GM06990 (cell line): ENCODE data around the gene SOX14.

Experiments
- DNase-seq: peaks from one replicate; pipeline ENCODE4 v3.0.0-alpha.2; 2011; ENCODE audit not compliant: insufficient read length; ENCODE audit errors: extremely low read depth
- H3K27me3 ChIP-seq: replicated peaks from 2 replicates; pipeline ENCODE4 v1.6.0; 2011; ENCODE audit warnings: low read length; ENCODE audit not compliant: control insufficient read depth, insufficient read depth
- H3K36me3 ChIP-seq: 2 replicates; pipeline ENCODE4 v1.5.1; 2011; ENCODE audit warnings: low read length; ENCODE audit not compliant: control insufficient read depth, insufficient read depth
- H3K4me3 ChIP-seq: replicated peaks from 2 replicates; pipeline ENCODE4 v1.5.1; 2011; ENCODE audit warnings: low read depth, mild to moderate bottlenecking, control low read depth, low read length
- TF ChIP-seq, protein P1 (sequence below): IDR thresholded peaks from 2 replicates; pipeline ENCODE4 v1.5.1; 2011; ENCODE audit warnings: low read length, control low read depth, mild to moderate bottlenecking, inconsistent platforms; ENCODE audit not compliant: insufficient read depth, poor library complexity, severe bottlenecking

The SOX14 gene

DNA sequence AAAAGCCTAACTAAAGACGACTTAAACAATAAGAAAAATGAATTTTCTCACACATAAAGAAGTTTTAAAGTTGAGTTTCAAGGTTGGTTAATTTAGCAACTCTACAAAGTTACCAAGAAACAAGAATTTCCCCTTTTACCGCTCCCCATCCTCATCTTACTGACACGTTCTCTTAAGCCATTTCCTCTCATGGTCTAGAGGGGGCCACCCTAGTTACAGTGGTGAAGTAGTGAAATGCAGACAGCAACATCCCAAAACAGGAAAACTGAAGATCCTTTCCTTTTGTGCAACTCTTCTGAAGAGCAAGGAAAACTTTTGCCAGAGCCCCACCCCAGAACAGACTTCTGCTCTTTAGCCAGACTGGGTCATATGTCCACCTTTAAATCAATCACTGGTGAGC lies 17.3 kb upstream of the SOX14 start:
- no peak overlapping the region for H3K4me3 ChIP-seq

DNA sequence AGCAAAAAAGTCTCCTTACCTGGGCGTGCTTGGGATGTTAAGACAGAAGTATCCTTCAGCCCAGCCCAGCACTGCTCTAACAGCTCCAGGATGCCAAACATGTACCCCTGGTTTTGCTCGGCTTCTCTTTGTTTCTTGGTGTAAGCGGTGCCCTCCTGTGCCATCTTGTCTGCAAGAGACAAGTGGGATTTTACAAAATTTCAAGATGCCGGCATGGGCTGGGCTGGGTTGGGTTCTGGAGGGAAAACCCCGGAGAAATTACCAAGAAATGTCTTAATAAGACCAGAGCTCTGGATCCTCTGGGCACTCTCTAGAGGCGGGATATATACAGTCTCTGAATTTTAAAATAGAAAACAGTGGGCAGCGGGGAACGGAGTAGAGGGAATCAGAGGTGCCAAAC lies 4.6 kb upstream of the SOX14 start:
- Histone ChIP-seq H3K27me3 (peaks cover 2% of the 10 kb centered on the region; the same call in 1 of the 2 replicates), H3K4me3 (no peak overlapping the region), H3K36me3 (no peaks in the 10 kb centered on the region)
- no peak for DNase-seq
- TF ChIP-seq, protein P1, sequence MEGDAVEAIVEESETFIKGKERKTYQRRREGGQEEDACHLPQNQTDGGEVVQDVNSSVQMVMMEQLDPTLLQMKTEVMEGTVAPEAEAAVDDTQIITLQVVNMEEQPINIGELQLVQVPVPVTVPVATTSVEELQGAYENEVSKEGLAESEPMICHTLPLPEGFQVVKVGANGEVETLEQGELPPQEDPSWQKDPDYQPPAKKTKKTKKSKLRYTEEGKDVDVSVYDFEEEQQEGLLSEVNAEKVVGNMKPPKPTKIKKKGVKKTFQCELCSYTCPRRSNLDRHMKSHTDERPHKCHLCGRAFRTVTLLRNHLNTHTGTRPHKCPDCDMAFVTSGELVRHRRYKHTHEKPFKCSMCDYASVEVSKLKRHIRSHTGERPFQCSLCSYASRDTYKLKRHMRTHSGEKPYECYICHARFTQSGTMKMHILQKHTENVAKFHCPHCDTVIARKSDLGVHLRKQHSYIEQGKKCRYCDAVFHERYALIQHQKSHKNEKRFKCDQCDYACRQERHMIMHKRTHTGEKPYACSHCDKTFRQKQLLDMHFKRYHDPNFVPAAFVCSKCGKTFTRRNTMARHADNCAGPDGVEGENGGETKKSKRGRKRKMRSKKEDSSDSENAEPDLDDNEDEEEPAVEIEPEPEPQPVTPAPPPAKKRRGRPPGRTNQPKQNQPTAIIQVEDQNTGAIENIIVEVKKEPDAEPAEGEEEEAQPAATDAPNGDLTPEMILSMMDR: no peak

More for the DNA sequence above, 17.3 kb upstream of the SOX14 start:
- H3K27me3 ChIP-seq: no peaks in the 10 kb centered on the region
- H3K36me3 ChIP-seq: no peaks in the 10 kb centered on the region
- no peak for DNase-seq
- TF ChIP-seq, protein P1: no peak

DNA sequence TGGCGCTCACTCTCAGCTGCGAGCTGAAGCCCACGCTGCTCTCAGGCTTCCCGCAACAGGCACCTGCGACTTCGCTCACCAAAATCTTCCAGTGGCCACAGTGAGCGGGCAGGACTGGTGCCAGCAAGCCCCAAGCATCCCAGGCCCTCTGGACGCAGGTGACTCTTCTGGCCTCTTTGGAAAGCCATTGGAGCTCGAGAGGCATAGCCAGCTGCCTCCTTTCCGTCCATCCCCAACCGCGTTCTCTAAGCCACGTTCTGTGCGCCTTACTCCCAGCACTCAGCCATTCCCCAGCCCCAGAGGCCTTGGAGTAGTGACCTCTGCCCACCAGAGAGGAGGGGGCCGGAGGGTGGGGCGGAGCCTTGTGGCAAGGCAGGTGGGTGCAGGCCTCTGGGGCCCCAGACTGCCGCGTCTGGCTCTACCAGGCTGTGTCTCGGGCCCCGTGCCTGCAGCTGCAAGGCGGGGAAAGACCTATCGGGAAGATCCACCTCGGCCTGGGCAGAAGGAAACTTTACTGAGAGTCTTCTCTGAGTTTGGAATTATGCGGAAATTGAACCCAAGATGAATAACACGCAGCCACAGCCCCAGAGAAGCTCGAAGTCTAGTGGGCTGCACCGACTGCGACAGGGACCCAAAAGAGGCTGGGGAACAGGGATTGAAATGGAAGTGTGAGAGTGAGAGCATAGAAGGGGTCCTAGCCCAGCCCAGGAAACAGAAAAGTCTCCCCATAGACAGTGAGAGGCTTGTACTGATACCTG lies 3.6 kb upstream of the SOX14 start:
- Histone ChIP-seq H3K36me3 (no peaks in the 10 kb centered on the region), H3K27me3 (peaks cover 2% of the 10 kb centered on the region; the same call in 1 of the 2 replicates), H3K4me3 (no peak overlapping the region)
- TF ChIP-seq, protein P1: no peak
- DNase-seq: no peak

DNA sequence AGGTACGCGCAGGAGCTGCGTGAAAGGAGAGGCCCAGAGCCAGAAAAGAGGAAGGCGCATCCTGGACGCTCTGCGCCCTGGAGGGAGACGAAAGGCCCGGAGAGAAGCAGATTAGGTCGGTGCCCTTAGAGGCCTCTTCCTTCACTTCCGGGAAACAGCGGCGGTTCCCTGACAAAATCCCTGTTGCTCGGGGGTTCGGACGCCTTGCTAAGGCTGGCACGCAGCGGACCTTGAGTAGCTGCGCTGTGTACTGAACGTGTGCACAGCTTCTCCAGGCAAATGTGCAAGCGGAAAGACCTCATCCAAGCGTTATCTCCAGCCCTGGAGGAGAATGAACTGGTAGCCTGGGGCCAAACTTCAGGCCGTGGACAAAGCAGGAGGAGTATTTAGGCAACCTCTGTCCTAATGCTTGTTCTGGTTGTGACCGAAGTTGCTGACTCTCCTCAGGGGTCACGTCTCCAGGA lies 3.0 kb upstream of the SOX14 start:
- no peak for DNase-seq
- Histone ChIP-seq H3K27me3 (peaks cover 2% of the 10 kb centered on the region), H3K4me3 (no peak overlapping the region), H3K36me3 (no peaks in the 10 kb centered on the region)
- TF ChIP-seq, protein P1: no peak

DNA sequence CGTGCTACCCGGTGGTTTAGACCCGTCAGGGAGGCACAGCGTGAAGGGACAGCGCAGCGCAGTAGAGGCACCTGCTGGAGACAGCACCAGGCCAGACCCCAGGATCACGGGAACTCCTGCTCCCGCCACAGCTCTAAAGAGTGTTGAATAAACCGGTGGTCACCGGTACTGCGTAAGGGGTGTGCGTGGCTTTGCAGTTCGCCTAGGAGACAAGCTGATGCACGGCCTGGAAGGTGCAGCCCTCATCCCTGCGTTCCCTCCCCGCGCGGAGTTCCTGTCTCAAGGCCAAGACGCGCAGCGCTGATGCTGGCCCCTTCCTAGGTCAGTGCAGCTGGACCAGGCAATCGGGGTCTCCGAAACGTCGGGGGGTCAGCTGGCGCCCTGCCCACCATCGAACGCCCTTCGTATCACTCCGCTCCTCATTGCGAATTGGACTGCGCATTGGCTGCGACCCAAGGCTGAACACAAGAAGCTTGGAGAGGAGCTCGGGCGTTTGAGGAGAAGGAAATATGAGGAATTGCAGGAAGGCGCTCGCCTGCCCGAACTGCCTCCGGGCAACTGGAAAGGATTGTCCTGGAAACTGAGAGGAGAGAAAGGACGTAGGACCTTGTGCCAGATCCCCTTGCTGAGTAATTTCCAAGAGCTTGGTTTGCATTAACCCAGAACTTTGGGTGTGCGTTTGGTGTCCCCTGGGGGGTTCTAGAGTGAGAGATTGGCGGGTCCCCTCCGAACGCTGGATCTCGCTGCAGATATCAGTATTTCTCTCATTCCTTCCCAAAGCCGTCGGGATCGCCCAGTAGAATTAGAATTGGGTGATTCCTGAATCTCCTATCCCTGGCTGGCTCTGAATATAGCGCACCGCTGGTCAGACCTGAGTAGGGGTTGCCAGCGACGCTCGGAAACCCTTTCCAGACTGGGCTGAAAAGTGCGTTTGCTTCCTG lies 2.3 kb upstream of the SOX14 start:
- Histone ChIP-seq H3K27me3 (peaks cover 2% of the 10 kb centered on the region), H3K4me3 (no peak overlapping the region), H3K36me3 (no peaks in the 10 kb centered on the region)
- TF ChIP-seq, protein P1: no peak
- no peak for DNase-seq
